Measurements from ENCODE around the gene CCDC97. TPM values are rescaled to one million over a fixed set of nuclear protein-coding genes. Genes with fewer than 3 reads are reported as not detected.

The CCDC97 gene
- polyA plus RNA-seq, 1 donor from 2014 or later, result 4.9 TPM

DNA sequence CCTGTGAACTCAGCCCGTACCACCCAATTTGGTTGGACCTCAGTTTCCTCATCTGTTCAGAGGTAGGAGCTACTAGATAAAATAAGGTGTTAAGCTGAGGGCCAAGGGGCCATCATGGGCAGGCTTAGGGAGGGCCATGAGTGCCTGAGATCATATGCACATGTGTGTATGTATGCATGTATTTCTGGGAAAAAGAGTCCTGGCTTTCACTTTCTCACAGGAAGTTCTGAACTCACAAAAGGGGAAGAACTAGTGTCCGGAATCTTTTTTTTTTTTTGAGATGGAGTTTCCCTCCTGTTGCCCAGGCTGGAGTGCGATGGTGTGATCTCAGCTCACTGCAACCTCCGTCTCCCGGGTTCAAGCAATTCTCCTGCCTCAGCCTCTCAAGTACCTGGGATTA lies 24.8 kb downstream of the CCDC97 start:
- Histone ChIP-seq H2AFZ (ENCODE audit: low read depth, low read length) (no peak overlapping the region), H4K20me1 (ENCODE audit: insufficient read depth) (no peaks in the 10 kb centered on the region), H3K27ac (ENCODE audit: low read length) (no peak overlapping the region), H3K36me3 (ENCODE audit: insufficient read depth, low read length) (no peaks in the 10 kb centered on the region), H3K9ac (ENCODE audit: low read length) (no peak overlapping the region), H3K4me3 (ENCODE audit: low read length) (no peak overlapping the region), H3K9me3 (ENCODE audit: low read length) (no peaks in the 10 kb centered on the region), H3K9me2 (ENCODE audit: insufficient read depth, low read length) (no peaks in the 10 kb centered on the region), H3K79me2 (replicated peaks; ENCODE audit: insufficient read depth, low read length) (no peaks in the 10 kb centered on the region), H3F3A (ENCODE audit: insufficient read depth, low read length, poor library complexity, severe bottlenecking) (no peaks in the 10 kb centered on the region), H3K4me2 (ENCODE audit: low read length) (no peak overlapping the region), H3K27me3 (ENCODE audit: insufficient read depth, low read depth, low read length) (no peaks in the 10 kb centered on the region)
- TF ChIP-seq SMC3 (conservative IDR thresholded peaks at IDR 0.05; ENCODE audit: poor library complexity), result no peak
- no peak for TF ChIP-seq MXI1 (conservative IDR thresholded peaks at IDR 0.05; ENCODE audit: poor library complexity, severe bottlenecking)
- TF ChIP-seq, protein P1, sequence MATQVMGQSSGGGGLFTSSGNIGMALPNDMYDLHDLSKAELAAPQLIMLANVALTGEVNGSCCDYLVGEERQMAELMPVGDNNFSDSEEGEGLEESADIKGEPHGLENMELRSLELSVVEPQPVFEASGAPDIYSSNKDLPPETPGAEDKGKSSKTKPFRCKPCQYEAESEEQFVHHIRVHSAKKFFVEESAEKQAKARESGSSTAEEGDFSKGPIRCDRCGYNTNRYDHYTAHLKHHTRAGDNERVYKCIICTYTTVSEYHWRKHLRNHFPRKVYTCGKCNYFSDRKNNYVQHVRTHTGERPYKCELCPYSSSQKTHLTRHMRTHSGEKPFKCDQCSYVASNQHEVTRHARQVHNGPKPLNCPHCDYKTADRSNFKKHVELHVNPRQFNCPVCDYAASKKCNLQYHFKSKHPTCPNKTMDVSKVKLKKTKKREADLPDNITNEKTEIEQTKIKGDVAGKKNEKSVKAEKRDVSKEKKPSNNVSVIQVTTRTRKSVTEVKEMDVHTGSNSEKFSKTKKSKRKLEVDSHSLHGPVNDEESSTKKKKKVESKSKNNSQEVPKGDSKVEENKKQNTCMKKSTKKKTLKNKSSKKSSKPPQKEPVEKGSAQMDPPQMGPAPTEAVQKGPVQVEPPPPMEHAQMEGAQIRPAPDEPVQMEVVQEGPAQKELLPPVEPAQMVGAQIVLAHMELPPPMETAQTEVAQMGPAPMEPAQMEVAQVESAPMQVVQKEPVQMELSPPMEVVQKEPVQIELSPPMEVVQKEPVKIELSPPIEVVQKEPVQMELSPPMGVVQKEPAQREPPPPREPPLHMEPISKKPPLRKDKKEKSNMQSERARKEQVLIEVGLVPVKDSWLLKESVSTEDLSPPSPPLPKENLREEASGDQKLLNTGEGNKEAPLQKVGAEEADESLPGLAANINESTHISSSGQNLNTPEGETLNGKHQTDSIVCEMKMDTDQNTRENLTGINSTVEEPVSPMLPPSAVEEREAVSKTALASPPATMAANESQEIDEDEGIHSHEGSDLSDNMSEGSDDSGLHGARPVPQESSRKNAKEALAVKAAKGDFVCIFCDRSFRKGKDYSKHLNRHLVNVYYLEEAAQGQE (IDR thresholded peaks at IDR 0.05; ENCODE audit: borderline replicate concordance), result no peak
- TF ChIP-seq, protein P2, sequence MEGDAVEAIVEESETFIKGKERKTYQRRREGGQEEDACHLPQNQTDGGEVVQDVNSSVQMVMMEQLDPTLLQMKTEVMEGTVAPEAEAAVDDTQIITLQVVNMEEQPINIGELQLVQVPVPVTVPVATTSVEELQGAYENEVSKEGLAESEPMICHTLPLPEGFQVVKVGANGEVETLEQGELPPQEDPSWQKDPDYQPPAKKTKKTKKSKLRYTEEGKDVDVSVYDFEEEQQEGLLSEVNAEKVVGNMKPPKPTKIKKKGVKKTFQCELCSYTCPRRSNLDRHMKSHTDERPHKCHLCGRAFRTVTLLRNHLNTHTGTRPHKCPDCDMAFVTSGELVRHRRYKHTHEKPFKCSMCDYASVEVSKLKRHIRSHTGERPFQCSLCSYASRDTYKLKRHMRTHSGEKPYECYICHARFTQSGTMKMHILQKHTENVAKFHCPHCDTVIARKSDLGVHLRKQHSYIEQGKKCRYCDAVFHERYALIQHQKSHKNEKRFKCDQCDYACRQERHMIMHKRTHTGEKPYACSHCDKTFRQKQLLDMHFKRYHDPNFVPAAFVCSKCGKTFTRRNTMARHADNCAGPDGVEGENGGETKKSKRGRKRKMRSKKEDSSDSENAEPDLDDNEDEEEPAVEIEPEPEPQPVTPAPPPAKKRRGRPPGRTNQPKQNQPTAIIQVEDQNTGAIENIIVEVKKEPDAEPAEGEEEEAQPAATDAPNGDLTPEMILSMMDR (IDR thresholded peaks at IDR 0.05; ENCODE audit: poor library complexity, severe bottlenecking), result no peak
- no peak for TF ChIP-seq EP300 (conservative IDR thresholded peaks at IDR 0.05; ENCODE audit: poor library complexity, severe bottlenecking)
- no peak for TF ChIP-seq RAD21 (conservative IDR thresholded peaks at IDR 0.05)

DNA sequence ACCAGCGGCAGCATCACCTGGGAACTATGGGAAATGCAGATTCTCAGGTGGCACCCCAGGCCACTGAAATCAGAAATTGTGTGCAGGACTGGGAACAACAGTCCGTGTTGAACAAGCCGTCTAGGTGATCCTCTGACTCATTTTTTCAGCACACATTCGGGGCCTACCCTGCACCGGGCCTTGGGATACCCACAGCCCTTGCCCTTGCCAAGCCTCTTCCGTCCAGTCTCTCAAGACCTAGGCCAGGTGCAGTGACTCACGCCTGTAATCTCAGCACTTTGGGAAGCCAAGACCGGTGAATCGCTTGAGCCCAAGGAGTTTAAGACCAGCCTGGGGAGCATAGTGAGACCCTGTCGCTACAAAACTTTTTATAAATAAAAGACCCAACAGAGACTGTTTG lies 25.5 kb downstream of the CCDC97 start:
- no peak overlapping the region for H3K4me3 ChIP-seq (ENCODE audit: low read length)
- H3K4me2 ChIP-seq (ENCODE audit: low read length), result no peak overlapping the region
- H3K27me3 ChIP-seq (ENCODE audit: insufficient read depth, low read depth, low read length), result no peaks in the 10 kb centered on the region
- H3K9me2 ChIP-seq (ENCODE audit: insufficient read depth, low read length), result no peaks in the 10 kb centered on the region
- H3F3A ChIP-seq (ENCODE audit: insufficient read depth, low read length, poor library complexity, severe bottlenecking), result no peaks in the 10 kb centered on the region
- H3K9me3 ChIP-seq (ENCODE audit: low read length), result no peaks in the 10 kb centered on the region
- no peak overlapping the region for H2AFZ ChIP-seq (ENCODE audit: low read depth, low read length)
- no peaks in the 10 kb centered on the region for H4K20me1 ChIP-seq (ENCODE audit: insufficient read depth)
- TF ChIP-seq SMC3 (conservative IDR thresholded peaks at IDR 0.05; ENCODE audit: poor library complexity), result no peak
- H3K36me3 ChIP-seq (ENCODE audit: insufficient read depth, low read length), result no peaks in the 10 kb centered on the region
- H3K9ac ChIP-seq (ENCODE audit: low read length), result no peak overlapping the region
- no peaks in the 10 kb centered on the region for H3K79me2 ChIP-seq (replicated peaks; ENCODE audit: insufficient read depth, low read length)
- H3K27ac ChIP-seq (ENCODE audit: low read length), result no peak overlapping the region

DNA sequence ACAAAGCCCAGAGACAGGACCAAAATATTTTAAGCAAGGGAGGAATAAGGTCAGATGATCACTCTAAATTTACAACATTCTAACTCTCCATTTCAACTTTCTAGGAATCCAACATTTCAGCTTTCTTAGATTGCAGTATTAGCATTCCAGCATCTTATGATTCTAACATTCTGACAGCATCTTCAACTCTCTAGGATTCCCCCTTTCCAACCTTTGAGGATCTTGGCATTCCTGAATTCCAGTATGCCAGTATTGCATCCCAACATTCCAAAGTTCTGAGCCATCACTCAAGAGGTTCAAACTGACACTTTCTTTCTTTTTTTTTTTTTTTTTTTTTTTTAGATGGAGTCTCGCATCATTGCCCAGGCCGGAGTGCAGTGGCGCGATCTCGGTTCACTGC lies 30.0 kb downstream of the CCDC97 start:
- Histone ChIP-seq H3K27ac (ENCODE audit: low read length) (no peak overlapping the region), H4K20me1 (ENCODE audit: insufficient read depth) (no peaks in the 10 kb centered on the region), H3K27me3 (ENCODE audit: insufficient read depth, low read depth, low read length) (no peaks in the 10 kb centered on the region), H3K4me2 (ENCODE audit: low read length) (no peak overlapping the region), H3K4me3 (ENCODE audit: low read length) (no peak overlapping the region), H3K9me3 (ENCODE audit: low read length) (no peaks in the 10 kb centered on the region), H3K9ac (ENCODE audit: low read length) (no peak overlapping the region), H2AFZ (ENCODE audit: low read depth, low read length) (no peak overlapping the region), H3K79me2 (replicated peaks; ENCODE audit: insufficient read depth, low read length) (no peaks in the 10 kb centered on the region), H3K9me2 (ENCODE audit: insufficient read depth, low read length) (no peaks in the 10 kb centered on the region), H3F3A (ENCODE audit: insufficient read depth, low read length, poor library complexity, severe bottlenecking) (no peaks in the 10 kb centered on the region), H3K36me3 (ENCODE audit: insufficient read depth, low read length) (no peaks in the 10 kb centered on the region)
- no peak for TF ChIP-seq SMC3 (conservative IDR thresholded peaks at IDR 0.05; ENCODE audit: poor library complexity)
- no peak for TF ChIP-seq POLR2AphosphoS5 (IDR thresholded peaks at IDR 0.05)
- TF ChIP-seq, protein P1 (IDR thresholded peaks at IDR 0.05; ENCODE audit: borderline replicate concordance), result no peak
- no peak for TF ChIP-seq MXI1 (conservative IDR thresholded peaks at IDR 0.05; ENCODE audit: poor library complexity, severe bottlenecking)
- TF ChIP-seq, protein P2 (IDR thresholded peaks at IDR 0.05; ENCODE audit: poor library complexity, severe bottlenecking), result no peak
- TF ChIP-seq EZH2 (IDR thresholded peaks at IDR 0.05; ENCODE audit: borderline replicate concordance, insufficient read depth, low read length, poor library complexity, severe bottlenecking), result no peak

All from neural cell (in vitro differentiated cells).